HG03060 (cell line): ENCODE data around the gene SUSD5.

ENCODE experiments used
- ATAC-seq: cut with Tn5 transposase; IDR thresholded peaks from one replicate; pipeline ENCODE4 v1.9.1; 2021; ENCODE audit warnings: low read depth, moderate number of reproducible peaks; ENCODE audit not compliant: unreplicated experiment

SUSD5 gene

GRCh38 chr3:33218446-33219174, at the start of gene SUSD5:
SUSD5 (minus strand) TSS chr3:33218810; CDS start chr3:33218797, 13 bp downstream.
- no peak for ATAC-seq

GRCh38 chr3:33260104-33260503, 41.5 kb upstream of the SUSD5 start:
- ATAC-seq: no peak

DNA sequence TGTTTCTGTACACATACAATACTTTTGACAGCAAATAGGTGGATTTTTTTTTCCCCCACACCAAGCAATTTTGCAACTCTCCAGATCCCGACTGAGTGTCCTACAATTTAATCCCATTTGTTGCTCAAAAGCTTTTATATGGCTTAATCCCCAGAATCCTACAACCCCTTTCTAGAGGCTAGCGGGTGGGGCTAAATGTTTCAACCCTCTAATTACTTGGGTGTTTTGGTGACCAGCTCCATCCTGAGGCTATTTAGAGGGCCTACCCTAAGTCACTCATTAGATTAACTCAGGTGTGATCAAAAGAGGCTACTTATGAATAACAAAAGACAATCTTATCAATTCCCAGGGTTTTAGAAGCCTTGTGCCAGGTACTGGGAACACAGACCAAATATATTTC, 37.6 kb upstream of the SUSD5 start:
- no peak for ATAC-seq

DNA sequence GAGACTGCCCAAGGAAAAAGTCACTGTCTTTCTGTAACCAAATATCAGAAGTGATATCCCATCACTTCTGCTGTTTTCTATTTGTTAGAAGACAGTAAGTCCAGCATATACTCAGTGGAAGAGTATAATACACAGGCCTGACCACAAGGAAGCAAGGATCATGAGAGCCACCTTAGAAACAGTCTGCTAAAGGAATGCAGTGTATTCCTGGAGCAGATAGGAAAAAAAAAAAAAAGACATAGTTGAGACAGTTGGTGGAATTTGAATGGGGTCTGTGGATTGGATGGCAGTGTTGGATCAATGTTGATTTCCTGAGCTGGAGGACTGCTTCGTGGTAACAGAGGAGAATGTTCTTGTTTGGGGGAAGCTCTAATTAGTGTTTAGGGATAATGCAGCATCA, 32.1 kb upstream of the SUSD5 start:
- no peak for ATAC-seq

- no peak for ATAC-seq
Measured at GRCh38 chr3:33246786-33247185, 28.2 kb upstream of the SUSD5 start.

DNA sequence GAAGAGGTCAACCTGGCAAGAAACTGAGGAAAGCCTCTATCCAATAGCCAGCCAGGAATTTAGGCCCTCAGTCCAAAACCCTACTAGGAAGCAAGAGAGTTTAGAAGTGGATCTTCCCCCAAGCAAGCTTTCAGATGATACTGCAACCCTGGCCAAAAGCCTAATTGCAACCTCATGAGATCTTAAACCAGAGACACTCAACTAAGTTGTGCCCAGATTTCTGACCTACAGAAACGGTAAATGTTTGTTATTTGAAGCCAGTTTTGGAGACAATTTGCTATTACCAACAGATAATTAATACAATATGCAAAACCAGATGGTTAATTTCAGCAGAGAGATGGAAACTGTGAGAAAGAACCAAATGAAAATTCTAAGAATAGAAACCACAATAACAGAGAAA, 21.7 kb upstream of the SUSD5 start:
- no peak for ATAC-seq

DNA sequence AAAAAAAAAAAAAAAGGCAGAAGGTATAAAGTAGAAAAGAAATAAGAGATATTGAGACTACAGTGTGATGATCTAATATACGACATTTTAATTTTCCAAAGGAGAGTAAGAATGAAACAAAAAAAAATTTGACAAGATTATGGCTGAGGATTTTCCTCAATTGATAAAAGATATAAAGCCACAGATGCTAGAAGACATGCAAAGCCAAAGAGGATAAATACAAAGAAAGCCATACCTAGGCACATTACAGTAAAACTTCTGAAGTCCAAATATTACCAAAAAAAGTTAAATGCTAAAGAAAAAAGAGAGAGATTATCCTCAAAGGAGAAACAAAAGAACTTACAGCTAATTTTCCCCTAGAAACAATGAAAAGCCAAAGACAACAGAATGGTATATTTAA, 20.3 kb upstream of the SUSD5 start:
- no peak for ATAC-seq

DNA sequence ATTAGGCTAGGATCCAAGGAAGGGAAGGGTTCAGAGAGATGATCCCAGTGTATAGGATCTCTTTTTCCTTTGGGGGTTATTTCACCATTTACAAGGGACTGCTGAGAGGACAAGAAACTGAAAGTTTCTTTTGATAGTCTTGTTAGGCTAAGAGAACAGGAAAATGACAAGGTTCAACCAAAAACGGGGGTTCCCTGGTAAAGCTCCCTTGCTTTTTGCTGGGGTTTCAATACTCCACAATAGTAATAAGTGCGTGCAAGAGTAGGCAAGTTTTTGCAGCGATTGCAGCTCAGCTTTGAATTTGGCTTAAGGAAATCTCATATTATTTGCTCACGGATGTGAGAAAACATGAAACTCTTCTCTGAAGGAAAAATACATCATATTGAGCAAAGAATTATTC, 18.8 kb upstream of the SUSD5 start:
- no peak for ATAC-seq

DNA sequence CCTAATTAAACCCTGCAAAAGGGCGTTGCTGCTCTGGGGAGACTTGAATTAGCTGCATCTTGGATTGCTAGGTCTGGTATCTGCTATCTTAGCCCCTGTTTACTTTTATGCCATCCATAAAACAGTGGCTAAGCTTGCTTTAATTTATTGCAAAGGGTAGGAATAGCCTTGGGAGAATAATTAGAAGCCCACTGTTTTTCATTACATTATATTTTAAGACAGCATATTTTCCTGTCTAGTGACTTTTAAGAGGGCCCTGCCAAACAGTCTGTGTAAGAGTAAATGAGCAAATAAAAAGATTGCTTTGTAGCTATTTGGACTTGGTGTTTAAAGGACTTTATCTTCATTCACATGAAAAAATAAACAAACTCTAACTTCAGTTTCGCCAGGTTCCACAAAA, 17.4 kb upstream of the SUSD5 start:
- ATAC-seq: no peak

- ATAC-seq: no peak
Measured at GRCh38 chr3:33233884-33234283, 15.3 kb upstream of the SUSD5 start.

- no peak for ATAC-seq
Measured at GRCh38 chr3:33231756-33232465, 13.3 kb upstream of the SUSD5 start.

GRCh38 chr3:33229947-33230346, 11.3 kb upstream of the SUSD5 start:
- no peak for ATAC-seq

GRCh38 chr3:33229066-33229465, 10.5 kb upstream of the SUSD5 start:
- no peak for ATAC-seq

- ATAC-seq: no peak
Measured at GRCh38 chr3:33221241-33221640, 2.6 kb upstream of the SUSD5 start.

GRCh38 chr3:33219175-33219487, 521 bp upstream of the SUSD5 start:
- ATAC-seq: no peak

DNA sequence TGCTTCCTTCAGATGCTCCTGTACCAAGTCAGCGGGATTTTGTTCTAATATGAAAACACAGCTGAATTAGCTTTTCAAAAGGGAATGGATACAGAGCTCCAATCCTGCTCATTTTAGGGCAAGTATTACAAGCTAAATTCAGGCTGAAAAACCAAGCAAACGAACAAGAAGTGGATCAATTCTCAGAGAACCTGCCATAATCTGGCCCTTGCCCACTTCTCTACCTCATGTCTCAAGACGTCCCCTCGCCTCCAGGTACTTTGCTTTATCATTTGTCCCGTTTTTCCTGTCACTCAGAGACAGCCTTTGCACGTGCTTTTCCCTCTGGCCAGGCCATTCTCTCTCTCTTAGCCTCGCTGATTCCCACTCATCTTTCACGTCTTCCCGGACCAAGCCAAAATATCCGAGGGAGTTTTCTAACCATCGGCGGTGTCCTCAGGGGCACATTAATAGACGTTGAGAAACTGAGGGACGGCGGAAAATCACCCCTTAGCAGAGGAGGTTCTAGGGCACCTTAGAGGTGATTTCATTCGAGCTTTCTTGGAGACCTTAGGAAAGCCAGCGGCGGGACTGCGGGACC, 654 bp downstream of the SUSD5 start:
- no peak for ATAC-seq

- ATAC-seq: no peak
Measured at GRCh38 chr3:33215739-33216138, 2.9 kb downstream of the SUSD5 start.

- ATAC-seq: no peak
Measured at GRCh38 chr3:33212406-33212805, 6.2 kb downstream of the SUSD5 start.

DNA sequence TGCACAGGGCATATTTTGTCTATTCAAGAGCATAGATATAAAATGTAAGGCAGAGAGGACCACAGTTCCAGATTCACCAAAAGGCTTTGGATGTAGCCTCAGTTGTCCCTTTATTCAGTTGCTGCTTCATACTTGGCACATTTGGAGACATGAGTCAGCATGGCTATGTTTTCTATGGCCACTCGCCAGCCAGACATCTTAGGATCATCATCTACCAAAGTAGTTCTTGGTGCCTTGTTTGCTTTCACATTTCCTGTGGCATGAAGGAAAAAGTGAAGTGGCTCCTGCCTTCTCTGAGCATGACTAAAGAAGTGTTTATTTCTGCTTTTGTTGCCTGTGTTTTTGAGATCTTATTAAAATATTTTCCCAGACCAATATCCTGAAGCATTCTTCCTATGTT, 7.2 kb downstream of the SUSD5 start:
- ATAC-seq: no peak

- ATAC-seq: no peak
Measured at GRCh38 chr3:33209357-33209756, 9.3 kb downstream of the SUSD5 start.

GRCh38 chr3:33202711-33203457, 15.7 kb downstream of the SUSD5 start:
- no peak for ATAC-seq
